NCI-H345 treated with DMSO at 0.1 percent for 48 hours (cell line): Measurements from ENCODE around the gene HOXD9.

ENCODE experiments used
- DNase-seq: peaks from one replicate; lab custom pipeline; 2025; ENCODE audit not compliant: unreplicated experiment; lab: John Stamatoyannopoulos, UW

Gene HOXD9

DNA sequence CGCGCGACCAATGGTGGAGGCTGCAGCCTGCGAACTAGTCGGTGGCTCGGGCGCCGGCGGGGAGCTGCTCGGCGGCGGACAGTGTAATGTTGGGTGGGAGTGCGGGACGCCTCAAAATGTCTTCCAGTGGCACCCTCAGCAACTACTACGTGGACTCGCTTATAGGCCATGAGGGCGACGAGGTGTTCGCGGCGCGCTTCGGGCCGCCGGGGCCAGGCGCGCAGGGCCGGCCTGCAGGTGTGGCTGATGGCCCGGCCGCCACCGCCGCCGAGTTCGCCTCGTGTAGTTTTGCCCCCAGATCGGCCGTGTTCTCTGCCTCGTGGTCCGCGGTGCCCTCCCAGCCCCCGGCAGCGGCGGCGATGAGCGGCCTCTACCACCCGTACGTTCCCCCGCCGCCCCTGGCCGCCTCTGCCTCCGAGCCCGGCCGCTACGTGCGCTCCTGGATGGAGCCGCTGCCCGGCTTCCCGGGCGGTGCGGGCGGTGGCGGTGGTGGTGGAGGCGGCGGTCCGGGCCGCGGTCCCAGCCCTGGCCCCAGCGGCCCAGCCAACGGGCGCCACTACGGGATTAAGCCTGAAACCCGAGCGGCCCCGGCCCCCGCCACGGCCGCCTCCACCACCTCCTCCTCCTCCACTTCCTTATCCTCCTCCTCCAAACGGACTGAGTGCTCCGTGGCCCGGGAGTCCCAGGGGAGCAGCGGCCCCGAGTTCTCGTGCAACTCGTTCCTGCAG, at the start of gene HOXD9:
Gene HOXD9 (plus strand): TSS at position 37 of the 728 bp plus-strand sequence. CDS start 50 bp downstream, at position 87.
- peak; percentile 31 for DNase-seq

DNA sequence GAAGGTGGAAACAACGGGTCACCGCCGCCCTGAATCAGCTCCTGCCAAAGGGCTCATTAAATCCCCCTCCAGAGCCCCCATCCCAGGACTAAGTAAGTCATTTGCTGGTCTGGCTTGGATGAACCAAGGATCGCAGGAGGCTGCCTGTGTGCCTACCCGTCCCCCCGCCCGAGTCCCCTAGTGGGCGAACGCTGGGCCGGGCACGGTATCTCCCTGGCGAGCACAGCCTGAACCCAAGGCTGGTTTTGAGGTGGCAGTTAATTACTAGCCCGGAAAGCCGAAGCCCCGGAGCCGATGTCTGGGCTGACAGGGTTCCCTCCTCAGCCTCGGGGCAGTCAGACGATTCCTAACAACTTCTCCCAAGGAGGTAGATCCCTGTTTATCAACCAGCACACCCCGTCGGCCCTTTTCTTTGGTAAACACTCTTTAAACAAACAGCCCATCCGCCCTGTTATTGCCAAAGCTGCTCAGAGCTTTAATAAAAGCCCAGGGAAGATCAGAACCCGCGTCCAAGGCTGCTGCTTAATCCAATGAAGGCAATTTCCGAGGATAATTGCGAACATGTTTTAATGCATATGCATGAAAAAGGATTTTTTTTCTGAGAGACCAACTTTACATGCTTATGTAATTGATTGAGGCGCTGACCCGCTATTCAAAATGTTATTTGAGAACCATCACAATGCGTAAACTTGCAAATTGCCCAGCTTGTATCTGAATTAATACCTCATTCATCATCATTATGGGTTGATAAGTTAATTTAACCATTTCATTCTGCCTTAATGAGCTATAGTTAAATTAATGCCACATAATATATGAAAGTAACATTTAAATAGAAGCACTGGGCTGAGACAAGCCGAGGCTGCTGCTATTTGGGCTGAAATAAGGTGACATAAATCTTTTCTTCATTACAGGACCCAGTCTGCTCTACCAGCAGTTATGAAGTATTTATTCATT, 49.3 kb upstream of the HOXD9 start:
- no peak for DNase-seq

DNA sequence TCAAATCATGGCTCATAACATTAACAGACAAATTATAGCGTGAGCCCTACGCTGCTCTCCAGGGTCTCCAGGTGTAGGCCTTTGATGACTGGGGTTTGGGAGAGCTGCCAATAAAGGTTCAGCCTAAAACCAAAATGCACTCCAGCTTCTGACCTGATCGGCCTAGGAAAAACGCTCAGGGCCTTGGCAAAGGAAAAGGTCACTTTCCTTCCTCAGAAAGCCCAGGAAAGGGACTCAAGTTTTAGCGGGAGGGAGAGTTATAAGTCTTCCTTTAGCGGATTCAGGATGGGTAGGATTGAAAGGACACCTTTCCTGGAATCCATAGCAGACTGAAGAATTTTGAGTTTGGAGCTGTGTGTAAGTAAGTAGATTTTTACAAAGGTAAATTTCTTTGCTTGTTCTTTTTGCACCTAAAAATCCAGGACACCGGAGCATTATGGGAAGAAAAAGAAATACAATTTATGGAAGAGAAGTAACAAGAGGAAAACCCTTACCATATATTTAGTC, 47.5 kb upstream of the HOXD9 start:
- DNase-seq = no peak

DNA sequence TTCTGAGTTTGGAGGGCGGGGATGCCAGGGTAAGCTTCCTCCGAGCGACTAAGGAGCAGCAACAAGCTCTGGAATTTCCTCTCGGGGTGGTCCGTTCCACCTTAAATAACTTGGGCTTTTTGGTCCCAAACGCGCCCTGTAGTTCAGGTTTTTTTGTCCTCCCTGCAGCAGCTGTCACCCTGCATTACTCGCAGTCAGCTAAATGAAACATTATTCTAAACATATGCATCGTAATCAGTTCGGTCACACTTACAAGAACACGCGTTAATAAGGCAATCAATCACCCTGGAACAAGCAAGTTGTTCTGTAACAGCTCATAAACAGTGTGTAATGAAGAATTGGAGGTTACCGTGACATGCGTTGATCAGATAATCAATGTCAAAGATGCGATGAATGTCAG, 47.0 kb upstream of the HOXD9 start:
- no peak for DNase-seq

DNA sequence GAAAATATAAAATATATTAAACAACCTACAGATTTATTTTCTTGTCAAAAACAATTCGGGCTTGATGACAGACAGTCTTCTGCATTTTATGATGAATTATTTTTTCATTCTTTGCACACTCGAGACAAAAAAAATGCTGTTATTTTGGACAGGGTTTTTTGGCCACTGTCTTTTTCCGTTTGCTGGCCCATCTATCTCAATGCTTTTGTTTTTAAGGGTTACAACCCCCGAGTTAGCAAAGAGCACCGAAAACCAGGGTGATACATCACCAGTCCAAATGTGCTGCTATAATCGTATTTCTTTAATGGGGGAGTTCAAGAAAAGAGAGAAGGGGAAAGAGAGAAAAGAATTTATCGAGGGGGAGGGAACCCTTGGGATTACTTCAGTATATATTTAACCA, 46.5 kb upstream of the HOXD9 start:
- no peak for DNase-seq

DNA sequence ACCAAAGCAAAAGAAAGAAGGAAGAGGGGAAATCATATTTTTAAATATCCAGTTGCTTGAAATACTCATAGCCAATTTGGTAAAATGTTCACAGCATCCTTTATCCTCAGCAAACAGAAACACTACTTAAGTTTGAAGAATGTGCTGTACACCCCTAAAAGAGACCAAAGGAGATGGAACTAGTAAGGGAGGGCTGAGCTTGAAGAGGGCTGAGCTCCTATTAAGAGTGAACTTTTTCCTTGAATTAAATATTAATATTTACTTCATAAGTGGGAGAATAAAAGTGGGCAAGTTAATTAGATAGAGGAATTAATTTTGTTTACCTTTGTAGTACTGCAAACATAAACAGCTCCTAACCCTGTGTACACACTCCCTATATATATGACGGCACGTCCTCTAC, 45.7 kb upstream of the HOXD9 start:
- no peak for DNase-seq

DNA sequence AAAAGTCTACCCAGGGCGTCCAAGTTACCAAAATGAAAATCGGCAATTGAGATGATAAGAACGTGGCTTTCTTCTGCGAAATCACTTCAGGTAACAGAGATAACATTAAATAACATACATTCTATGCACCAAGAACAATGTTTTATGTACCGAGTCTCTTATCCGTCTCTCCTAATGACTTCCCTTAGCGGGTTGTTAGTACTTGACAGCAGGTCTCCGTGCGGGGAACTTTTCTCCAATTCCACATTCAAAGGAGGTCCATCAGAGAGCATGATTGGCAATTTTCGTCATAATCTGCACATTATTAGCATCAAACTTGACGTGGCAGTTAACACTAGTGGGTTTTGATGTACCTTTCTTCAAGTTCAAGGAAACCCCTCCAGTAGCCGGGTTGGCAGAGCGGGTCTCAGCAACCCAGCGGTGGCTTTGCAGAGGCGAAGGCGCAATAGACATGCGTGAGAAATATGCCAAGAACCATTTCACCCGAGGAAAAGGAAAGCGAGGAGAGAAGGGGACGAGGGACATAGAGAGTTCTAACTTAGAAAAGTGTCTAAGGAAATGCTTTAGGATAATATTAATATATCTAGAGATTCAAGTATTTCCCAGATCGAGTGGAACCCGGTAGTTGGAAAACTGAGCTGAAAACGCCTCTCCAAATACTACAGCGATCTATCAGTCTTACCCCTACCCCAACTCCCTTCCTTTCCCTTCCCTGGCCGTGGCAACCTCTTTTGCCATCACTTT, 43.8 kb upstream of the HOXD9 start:
- DNase-seq = no peak

DNA sequence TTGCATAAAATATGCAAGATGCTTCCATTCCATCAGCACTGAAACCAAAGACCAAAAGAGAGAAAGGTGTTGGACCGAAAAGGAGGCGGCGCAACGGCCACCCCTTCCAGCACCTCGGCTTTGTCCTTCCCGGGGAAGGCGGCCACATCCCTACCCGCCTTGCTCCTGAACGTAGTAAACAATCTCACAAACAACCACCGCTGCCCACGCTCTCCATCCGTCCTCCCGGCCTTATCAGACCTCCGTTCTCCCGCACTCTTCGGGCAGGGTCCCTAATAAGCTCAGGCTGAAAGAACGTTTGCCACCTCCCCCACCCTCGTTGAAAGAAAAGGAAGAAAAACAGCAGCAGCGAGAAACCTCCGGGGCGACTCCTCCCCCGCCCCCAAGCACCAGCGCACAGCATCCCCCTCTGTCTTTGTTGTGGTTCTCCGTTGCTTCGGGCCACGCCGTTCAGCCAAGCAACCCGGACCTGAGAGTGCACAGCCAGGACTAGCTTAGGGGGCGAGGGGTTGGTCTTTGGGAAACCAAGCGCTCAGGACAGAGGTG, 43.2 kb upstream of the HOXD9 start:
- no peak for DNase-seq

DNA sequence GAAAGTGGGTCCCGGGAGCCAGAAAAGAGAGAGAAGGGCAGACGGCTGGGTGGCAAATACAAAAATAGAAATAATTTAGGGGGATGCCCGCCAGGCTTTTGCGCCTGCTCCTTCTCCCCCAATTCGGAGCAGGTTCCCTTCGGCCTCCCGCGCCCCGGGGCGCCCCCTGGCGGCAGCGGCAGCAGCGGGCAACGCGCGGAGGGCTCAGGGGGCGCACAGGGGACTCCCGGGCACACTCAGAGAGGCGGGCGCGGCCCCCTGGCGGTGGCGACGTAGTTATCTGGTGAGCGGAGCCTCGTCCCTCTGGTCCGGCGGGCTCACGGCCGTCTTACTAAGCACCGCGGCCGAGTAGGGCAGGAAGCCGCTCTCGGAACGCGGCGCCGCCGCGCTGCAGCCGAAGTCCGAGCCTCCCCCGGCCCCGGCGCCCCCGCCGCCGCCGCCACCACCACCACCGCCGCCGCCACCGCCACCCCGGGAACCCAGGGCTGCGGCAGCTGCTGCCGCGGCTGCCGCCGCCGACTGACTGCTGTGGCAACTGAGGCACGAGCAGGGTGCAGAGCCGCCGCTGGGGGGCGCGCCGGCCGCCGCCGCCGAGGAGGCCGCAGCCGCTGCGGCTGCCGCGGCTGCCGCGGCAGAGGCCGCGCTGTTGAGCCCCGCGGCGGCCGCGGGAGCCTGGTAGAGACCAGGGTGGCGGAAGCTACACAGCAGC, 42.5 kb upstream of the HOXD9 start:
- DNase-seq = peak; percentile 29

DNA sequence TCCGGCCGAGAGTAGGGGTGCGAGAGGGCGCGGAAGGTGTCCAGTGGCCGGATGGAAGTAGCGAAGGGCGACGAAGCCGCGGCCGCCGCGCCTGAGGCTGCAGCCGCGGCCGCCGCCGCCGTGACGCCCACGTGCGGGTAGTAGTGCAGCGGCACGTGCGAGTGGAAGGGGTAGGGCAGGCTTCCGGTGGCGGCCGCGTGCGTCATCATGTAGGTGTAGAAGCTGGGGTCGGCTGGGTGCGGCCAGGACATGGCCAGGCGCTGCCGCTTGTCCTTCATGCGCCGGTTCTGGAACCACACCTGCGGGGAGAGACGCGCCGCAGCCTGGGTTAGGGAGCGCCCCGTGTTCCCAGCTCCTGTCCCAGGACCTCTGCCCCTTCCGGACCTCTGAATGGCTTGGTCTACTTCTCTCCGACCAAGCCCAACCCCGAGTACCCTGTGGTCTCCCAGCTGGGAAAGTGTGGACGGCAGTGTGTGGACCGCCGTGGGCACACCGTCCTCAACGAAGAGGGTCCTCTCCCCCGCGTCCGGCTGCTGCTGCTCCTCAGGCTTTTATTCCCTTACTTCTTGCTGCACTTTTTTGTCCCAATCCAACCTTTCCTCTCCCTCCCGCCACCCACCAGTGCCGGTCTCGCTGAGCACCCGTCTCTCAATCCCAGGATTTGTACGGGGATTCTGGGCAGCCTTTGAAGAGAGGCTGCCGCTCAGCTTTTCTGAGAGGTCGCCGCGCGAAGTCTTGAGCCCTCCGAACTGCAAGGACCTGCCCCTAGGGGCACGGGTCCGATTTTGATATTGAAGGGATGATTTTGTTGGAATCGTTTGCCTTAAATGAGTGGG, 41.8 kb upstream of the HOXD9 start:
- no peak for DNase-seq

DNA sequence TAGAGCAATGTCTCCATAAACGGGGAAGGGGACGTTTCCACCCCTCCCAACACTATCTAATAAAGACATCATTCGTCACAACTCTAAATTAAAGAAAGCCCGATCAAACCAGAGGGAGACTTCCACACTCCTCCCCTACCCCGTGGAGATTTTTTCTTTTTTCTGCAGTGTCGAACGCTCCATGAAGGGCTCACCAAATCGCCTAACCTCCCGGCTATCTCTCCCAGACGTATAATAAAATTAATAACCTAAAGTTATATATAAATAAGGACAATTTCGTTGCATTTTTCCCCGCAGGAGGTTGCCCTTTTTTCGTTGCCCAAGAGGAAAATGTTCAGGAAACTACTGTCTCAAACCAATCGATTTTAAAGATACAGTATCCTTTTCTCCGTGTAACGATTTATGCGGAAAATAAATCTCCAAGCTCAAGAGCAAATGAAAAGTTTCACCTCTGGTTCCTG, 41.1 kb upstream of the HOXD9 start:
- no peak for DNase-seq

DNA sequence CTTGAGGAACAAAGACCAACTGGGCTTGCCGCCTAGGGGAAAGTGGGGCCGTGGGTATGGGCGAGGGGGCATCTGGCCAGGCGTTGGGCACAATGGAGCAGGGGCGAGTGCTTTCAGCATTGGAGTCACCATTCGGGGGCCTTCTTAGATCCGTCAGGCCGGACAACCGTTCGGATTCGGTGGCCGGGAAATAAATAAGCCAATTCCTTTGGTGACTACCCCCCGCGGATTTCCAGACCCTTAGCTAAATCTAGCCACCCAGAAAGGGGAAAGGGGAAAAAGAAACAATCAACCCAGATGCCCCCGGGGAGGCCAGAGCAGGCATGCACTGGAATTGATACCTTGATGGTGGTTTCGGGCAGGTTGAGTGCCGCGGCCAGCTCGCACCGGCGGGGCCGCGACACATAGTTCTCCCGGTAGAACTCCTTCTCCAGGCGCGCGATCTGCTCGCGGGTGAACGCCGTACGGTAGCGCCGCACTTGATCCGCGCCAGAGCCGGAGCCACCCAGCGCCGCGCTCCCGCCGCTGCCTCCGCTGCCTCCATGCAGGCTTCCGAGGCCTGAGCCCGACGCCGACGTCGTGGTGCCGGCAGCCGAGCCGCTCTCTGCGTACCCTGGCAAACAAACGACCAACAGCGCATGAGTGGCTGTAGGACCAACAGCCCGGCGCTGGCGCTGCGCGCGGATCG, 40.5 kb upstream of the HOXD9 start:
- no peak for DNase-seq

DNA sequence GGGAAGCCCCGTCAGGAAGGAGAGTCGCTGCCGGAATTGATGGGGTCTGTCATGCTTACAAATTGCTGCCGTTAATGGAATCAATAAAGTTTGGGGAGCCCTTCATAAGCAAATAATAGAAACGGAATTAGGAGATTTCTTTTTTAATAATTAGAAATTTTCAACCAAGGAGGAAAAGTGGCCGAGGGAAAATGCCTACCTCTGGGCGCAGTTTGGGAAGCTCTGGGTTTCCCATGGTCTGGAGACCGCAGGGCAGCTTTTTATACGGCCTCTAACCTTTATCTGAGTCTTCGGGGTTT, 40.0 kb upstream of the HOXD9 start:
- DNase-seq = no peak

DNA sequence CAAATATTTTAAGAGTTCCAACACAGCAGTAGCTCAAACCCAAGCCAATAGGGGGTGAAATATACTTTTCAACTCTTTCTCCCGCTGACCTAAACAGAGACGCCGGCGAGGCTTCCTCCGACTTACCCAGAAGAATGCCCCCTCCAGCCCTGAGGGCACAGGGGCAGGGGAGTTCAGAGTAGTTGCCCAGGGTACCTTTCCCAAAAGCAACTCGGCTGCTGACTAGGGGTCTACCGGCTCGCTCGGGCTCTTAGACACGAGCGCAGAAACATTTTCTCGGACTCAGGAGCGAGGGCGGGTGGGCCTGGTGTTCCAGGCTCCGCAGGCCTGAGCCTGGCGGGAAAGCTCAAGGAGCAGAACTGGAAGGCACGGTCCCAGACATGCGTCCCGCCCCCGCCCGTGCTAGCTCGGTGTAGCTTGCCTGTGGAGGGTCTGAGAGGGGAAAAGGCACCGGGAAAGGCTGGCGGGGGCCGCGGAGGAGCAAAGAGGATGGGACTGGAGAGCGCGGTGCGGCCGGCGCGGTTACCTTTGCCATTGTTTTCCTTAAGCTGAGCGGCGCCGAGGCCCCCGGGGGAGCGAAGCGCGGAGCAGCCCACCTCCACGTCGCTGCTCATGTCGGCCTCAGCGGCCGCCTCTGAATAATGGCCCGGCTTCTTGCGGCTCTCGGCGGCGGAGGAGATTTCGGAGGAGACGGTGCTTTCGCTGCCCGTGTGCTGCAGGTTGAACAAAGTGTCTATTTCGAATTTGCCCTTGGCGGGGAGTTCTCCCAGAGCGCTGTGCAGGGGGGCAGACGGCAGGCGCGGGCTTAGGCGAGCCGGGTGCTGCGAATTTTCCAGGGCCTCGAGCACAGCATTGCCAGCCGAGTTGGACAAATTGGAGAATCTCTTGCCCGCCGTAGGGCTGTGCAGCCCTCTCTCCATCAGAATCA, 39.4 kb upstream of the HOXD9 start:
- DNase-seq = no peak

DNA sequence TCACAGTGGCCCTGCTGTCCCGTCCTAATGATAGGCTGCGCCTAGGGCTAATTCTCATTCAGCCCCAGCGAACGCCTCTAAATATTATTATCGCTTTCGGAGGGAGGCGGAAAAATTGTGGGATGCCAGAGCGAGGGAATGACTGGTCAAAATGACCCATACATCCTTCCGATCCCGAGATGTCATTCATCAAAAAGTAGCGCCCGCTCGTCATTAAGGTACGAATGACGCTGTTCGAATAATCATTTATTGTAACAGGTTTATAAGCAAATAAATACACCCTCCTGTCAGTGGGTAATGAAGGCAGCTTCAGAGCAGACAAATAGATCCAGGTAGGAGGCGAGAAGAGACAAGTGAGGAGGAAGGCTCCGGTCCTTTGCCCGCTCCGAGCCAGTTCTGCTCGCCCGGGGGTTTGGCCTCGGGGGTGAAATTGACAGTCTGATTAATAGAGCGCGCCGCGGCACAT, 38.7 kb upstream of the HOXD9 start, which contains the start of gene EVX2:
Gene EVX2 (minus strand): TSS at position 167 of the 466 bp plus-strand sequence. CDS start 186 bp downstream, outside the sequence.
- DNase-seq = no peak

DNA sequence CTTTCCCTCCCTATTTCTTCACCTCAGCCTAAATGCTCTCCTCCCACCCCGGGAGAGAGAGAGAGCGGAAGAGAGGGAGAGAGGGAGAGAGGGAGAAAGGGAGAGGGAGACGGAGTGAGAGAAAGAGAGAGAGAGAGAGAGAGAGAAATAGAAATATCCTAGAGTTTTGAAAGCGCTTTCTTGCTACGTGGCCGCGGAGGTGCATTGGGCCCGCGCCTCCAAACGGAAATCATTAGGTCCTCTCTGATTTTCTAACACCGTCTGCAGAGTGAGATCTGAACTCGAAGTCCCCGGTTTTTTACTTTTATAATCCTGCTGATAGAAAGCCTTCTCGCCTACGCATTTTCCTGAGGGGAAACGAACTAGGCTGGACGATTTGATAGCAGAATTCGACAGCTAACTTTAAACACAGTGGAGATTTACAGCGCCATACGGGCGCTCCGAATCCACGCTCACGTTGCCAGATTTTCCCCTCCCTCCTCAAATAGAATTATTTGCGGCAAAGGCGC, 37.9 kb upstream of the HOXD9 start:
- no peak for DNase-seq

DNA sequence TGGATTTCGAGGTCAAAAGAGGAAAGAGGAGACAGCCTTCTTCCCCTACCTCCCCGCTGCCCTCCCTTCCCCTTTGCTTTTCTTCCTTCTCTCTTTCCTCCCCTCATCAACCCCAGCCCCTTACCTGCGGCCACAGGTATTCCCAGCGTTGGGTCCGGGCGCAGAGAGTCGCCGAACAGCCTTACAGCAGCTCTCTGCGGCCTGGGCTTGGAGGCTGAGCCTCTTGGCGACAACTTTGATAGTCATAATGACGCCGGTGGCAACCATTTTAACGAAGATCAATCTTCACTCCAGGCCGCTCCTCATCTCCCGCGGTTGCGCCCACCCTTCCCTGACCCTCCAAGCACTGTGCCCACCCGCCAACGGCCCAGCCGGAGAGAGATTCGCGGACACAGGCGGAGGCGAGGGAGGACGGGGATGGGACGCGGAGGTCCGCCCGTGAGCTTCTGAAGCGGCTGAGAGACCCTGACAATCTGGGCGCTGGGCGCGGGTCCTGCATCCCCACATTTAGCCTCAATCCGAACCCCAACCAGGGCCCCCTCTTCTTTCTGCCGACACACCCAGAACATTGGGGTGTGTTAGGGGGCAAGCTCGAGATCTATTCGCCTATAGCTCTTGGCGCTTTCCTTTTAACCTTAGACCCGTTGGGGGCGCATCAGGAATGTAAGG, 37.3 kb upstream of the HOXD9 start:
- DNase-seq = no peak
